HepG2 (cell line): ENCODE results near the gene SIGMAR1. TPM values are rescaled to one million over a fixed set of nuclear protein-coding genes. Genes with fewer than 3 reads are reported as not detected.

ENCODE experiments used
- ATAC-seq: fragments of 200-7000 bp; cut with Tn5 transposase; 3 replicates; pipeline ENCODE4 v1.9.1; 2020; ENCODE audit warnings: mild to moderate bottlenecking, moderate library complexity
- BruUV-seq: library from RNA; stranded (reverse); fragments of 400-500 nt; replicated peaks from 2 replicates; lab custom pipeline; 2021; lab: Mats Ljungman, UMichigan
- CTCF ChIA-PET: fragments of 300-600 bp; formaldehyde crosslinking; extraction: SDS; loops from one replicate; lab custom pipeline; 2021; ENCODE audit warnings: low total read pairs, inconsistent platforms, low intra/inter-chr PET ratio; lab: Yijun Ruan, JAX
- POLR2A ChIA-PET: fragments of 350-600 bp; sonication (Branson Sonifier 250); formaldehyde crosslinking; loops from one replicate; lab custom pipeline; 2020; ENCODE audit warnings: antibody characterized with exemption, inconsistent platforms; lab: Yijun Ruan, JAX
- DNase-seq: peaks from one replicate; pipeline ENCODE4 v3.0.0-alpha.2; 2015; ENCODE audit warnings: low spot score
- FAIRE-seq: peaks from 3 replicates; lab custom pipeline; 2011; peaks lifted over from hg19 to GRCh38; lab: Jason Lieb, UNC
- H2AFZ ChIP-seq: one replicate; pipeline ENCODE4 v1.6.1; 2011; ENCODE audit warnings: low read length, inconsistent platforms
- H3K27ac ChIP-seq: fragments of 300-600 bp; 3 replicates; pipeline ENCODE4 v1.8.0; 2011; ENCODE audit warnings: mixed run types, mild to moderate bottlenecking, mixed read lengths, low read length, inconsistent platforms; ENCODE audit not compliant: insufficient read depth; ENCODE audit errors: extremely low read length
- H3K27me3 ChIP-seq, 2 experiments: fragments of 200-600 bp in 1 of 2; 2 replicates in 1 of 2; 3 replicates in 1 of 2; pipeline versions ENCODE4 v1.6.0 to v1.8.0; 2011; ENCODE audit warnings: low read length in 2 of 2, mild to moderate bottlenecking in 2 of 2, moderate library complexity in 2 of 2, inconsistent platforms in 1 of 2; ENCODE audit not compliant: insufficient read depth in 2 of 2, control insufficient read depth in 1 of 2
- H3K36me3 ChIP-seq, 2 experiments: fragments of 200-600 bp in 1 of 2; replicated peaks in 1 of 2; 2 replicates in 1 of 2; 3 replicates in 1 of 2; pipeline versions ENCODE4 v1.5.1 to v1.8.0; 2011; ENCODE audit warnings: low read length in 2 of 2, inconsistent platforms in 1 of 2; ENCODE audit not compliant: insufficient read depth in 2 of 2, control insufficient read depth in 1 of 2
- H3K4me1 ChIP-seq: 2 replicates; pipeline ENCODE4 v1.5.1; 2012; ENCODE audit warnings: low read length, inconsistent platforms; ENCODE audit not compliant: insufficient read depth
- H3K4me2 ChIP-seq: 2 replicates; pipeline ENCODE4 v1.6.0; 2011; ENCODE audit warnings: low read depth, low read length, inconsistent platforms
- H3K4me3 ChIP-seq, 3 experiments: fragments of 200-600 bp in 1 of 3; sonication (generic), shearing (Covaris generic) in 1 of 3; replicated peaks in 1 of 3; 2 replicates each; pipeline ENCODE4 v1.5.1; 2011 to 2016; ENCODE audit warnings: low read length in 3 of 3, inconsistent platforms in 2 of 3, low read depth in 2 of 3, mild to moderate bottlenecking in 2 of 3, control low read depth in 1 of 3, mixed read lengths in 1 of 3; ENCODE audit not compliant: insufficient read depth in 1 of 3
- H3K79me2 ChIP-seq: one replicate; pipeline ENCODE4 v1.6.1; 2011; ENCODE audit warnings: low read length, inconsistent platforms; ENCODE audit not compliant: insufficient read depth
- H3K9ac ChIP-seq: 2 replicates; pipeline ENCODE4 v1.6.0; 2011; ENCODE audit warnings: mild to moderate bottlenecking, low read depth, low read length, inconsistent platforms; ENCODE audit not compliant: insufficient read depth
- H3K9me3 ChIP-seq: 2 replicates; pipeline ENCODE4 v1.5.1; 2012; ENCODE audit warnings: mild to moderate bottlenecking, low read length
- H4K20me1 ChIP-seq: 2 replicates; pipeline ENCODE4 v1.6.0; 2011; ENCODE audit warnings: inconsistent platforms, mild to moderate bottlenecking, low read length, moderate library complexity; ENCODE audit not compliant: insufficient read depth
- ATAD3A ChIP-seq: sonication (generic); formaldehyde crosslinking; IDR thresholded peaks from 2 replicates; pipeline ENCODE4 v1.4.0; 2020; ENCODE audit warnings: missing genetic modification reagents
- FOXM1 ChIP-seq: sonication (generic); formaldehyde crosslinking; IDR thresholded peaks from 2 replicates; pipeline ENCODE4 v1.5.0; 2020; ENCODE audit warnings: missing genetic modification reagents
- HNF4G ChIP-seq, 2 experiments: sonication (generic) in 1 of 2; formaldehyde crosslinking in 1 of 2; IDR thresholded peaks; 2 replicates each; pipeline versions ENCODE4 v1.4.0 to v1.6.1; 2011 to 2020; ENCODE audit warnings: borderline replicate concordance in 2 of 2, low read depth in 2 of 2, mild to moderate bottlenecking in 2 of 2, low read length in 1 of 2, missing genetic modification reagents in 1 of 2, moderate library complexity in 1 of 2
- HNRNPL ChIP-seq: fragments of 200-400 bp; formaldehyde crosslinking; IDR thresholded peaks from 2 replicates; pipeline ENCODE4 v1.6.1; 2017; ENCODE audit warnings: mild to moderate bottlenecking, low read depth, low read length
- NR2C2 ChIP-seq: sonication (generic); formaldehyde crosslinking; IDR thresholded peaks from 2 replicates; pipeline ENCODE4 v1.4.0; 2020; ENCODE audit warnings: missing genetic modification reagents, mild to moderate bottlenecking, moderate library complexity, borderline replicate concordance
- RERE ChIP-seq: IDR thresholded peaks from 2 replicates; pipeline ENCODE4 v1.6.1; 2016; ENCODE audit warnings: low read depth, missing genetic modification reagents, missing compliant biosample characterization
- TERF1 ChIP-seq: sonication (generic); formaldehyde crosslinking; IDR thresholded peaks from 2 replicates; pipeline ENCODE4 v1.8.0; 2022; ENCODE audit warnings: mild to moderate bottlenecking, missing genetic modification reagents, moderate library complexity
- TSC22D2 ChIP-seq: sonication (generic); formaldehyde crosslinking; IDR thresholded peaks from 2 replicates; pipeline ENCODE4 v1.5.1; 2020; ENCODE audit warnings: missing genetic modification reagents, mild to moderate bottlenecking, borderline replicate concordance
- ZBTB2 ChIP-seq: sonication (generic); formaldehyde crosslinking; IDR thresholded peaks from 2 replicates; pipeline ENCODE4 v1.8.0; 2022; ENCODE audit warnings: low read depth, missing genetic modification reagents
- ZNF24 ChIP-seq: fragments of 450-650 bp; IDR thresholded peaks from 2 replicates; pipeline ENCODE4 v1.6.1; 2017; ENCODE audit warnings: antibody characterized with exemption, mild to moderate bottlenecking
- ZNF367 ChIP-seq: sonication (generic); formaldehyde crosslinking; IDR thresholded peaks from 2 replicates; pipeline ENCODE4 v1.4.0; 2020; ENCODE audit warnings: missing genetic modification reagents, borderline replicate concordance
- ZNF503 ChIP-seq: sonication (generic); formaldehyde crosslinking; IDR thresholded peaks from 2 replicates; pipeline ENCODE4 v1.4.0; 2020; ENCODE audit warnings: missing genetic modification reagents
- ZSCAN9 ChIP-seq: IDR thresholded peaks from 2 replicates; pipeline ENCODE4 v1.6.1; 2016; ENCODE audit warnings: borderline replicate concordance
- WGBS: methylation state at CpG from one replicate; pipeline ENCODE4 v1.1.6; 2017; ENCODE audit warnings: low lambda C conversion rate; 5-methylcytosine and 5-hydroxymethylcytosine counted together
- in situ Hi-C: cut with HindIII; loops from 2 replicates; pipeline ENCODE4 v1.10.0; 2017; ENCODE audit warnings: low pct_unique_long_range_greater_than_20kb; ENCODE audit not compliant: extremely low pct_ligation_motif_present
- intact Hi-C: fragments of 100-400 bp; cut with micrococcal nuclease; formaldehyde crosslinking; loops from one replicate; pipeline ENCODE4 v1.10.0; 2022; ENCODE audit not compliant: unreplicated experiment
- polyA plus RNA-seq, 8 experiments: library from polyadenylated mRNA; depleted of rRNA in 3 of 8; stranded (reverse) in 7 of 8; unstranded in 1 of 8; fragments of >200 nt; fragmentation: Illumina TruSeq in 4 of 8; extraction: Trizol in 4 of 8; gene quantifications; 2 replicates each; pipeline versions ENCODE4 v1.2.1 to v1.2.3, GENCODE V29; 2011 to 2016; ENCODE audit warnings: low read depth in 4 of 8, missing spikeins in 1 of 8, mixed read lengths in 1 of 8; ENCODE audit not compliant: insufficient read depth in 1 of 8
- total RNA-seq, 5 experiments: library from RNA; depleted of rRNA; stranded (reverse); fragments of >200 nt; fragmentation: Illumina TruSeq; extraction: Trizol; gene quantifications; 2 replicates each; pipeline ENCODE4 v1.2.3, GENCODE V29; 2016; ENCODE audit warnings: low read depth in 1 of 5

Gene SIGMAR1
- total and polyA plus RNA-seq, 2 of the 13 experiments (the other 11 are each of a cell fraction or from before 2014, with no cell fraction given), result 38.9 to 60.8 TPM

GRCh38 chr9:34658461-34658860, 20.9 kb upstream of the SIGMAR1 start (continued):
- TF ChIP-seq HNF4G (IDR thresholded peaks at IDR 0.05; ENCODE audit: borderline replicate concordance, low read depth, low read length) (no peak), HNF4G (CRISPR knock-in tag; IDR thresholded peaks at IDR 0.05; ENCODE audit: borderline replicate concordance, low read depth) (no peak), HNRNPL (no peak), ZNF367 (CRISPR knock-in tag) (no peak)

GRCh38 chr9:34656992-34657391, 19.4 kb upstream of the SIGMAR1 start:
- Histone ChIP-seq H3K4me1 (peaks cover 23% of the 10 kb centered on the region), H3K27me3 (no peaks in the 10 kb centered on the region; a peak in 3 of 5 replicates)
- no peak for TF ChIP-seq TERF1 (CRISPR knock-in tag)
- no peak for TF ChIP-seq ZSCAN9 (CRISPR knock-in tag)
- no peak for TF ChIP-seq NR2C2 (CRISPR knock-in tag)
- no peak for TF ChIP-seq ZNF24
- TF ChIP-seq ZBTB2 (CRISPR knock-in tag), result no peak
- no peak for TF ChIP-seq RERE (CRISPR knock-in tag)
- no peak for TF ChIP-seq FOXM1
- no peak for TF ChIP-seq ATAD3A (CRISPR knock-in tag)
- no peak for TF ChIP-seq TSC22D2
- no peak for TF ChIP-seq ZNF503 (CRISPR knock-in tag)

More at GRCh38 chr9:34656992-34657391, 19.4 kb upstream of the SIGMAR1 start:
- CTCF ChIA-PET, result no interaction called here
- DNase-seq (no peak), FAIRE-seq (no peak), ATAC-seq (no peak)
- 57% methylated on average over 4 of the region's 5 CpGs for WGBS
- no TSS peak for BruUV-seq
- intact Hi-C loops, result no loop called here
- POLR2A ChIA-PET, result interaction anchor here (1.0 to 2.3 kb wide), 3 partner anchors 8 to 11 kb away, joined by 3 to 14 read pairs (median 5); partner anchors contain the start of gene GALT
- Histone ChIP-seq H3K9ac (no peak overlapping the region), H3K79me2 (no peaks in the 10 kb centered on the region), H3K4me3 (no peak overlapping the region), H3K4me2 (no peak overlapping the region), H4K20me1 (no peaks in the 10 kb centered on the region), H3K9me3 (no peaks in the 10 kb centered on the region), H3K36me3 (no peaks in the 10 kb centered on the region), H3K27ac (no peak overlapping the region), H2AFZ (no peak overlapping the region)
- in situ Hi-C loops, result no loop called here
